Liver (tissue), 3 donors: Measurements from ENCODE around the gene TMEM270.

ENCODE experiments used
- FOXA2 ChIP-seq: IDR thresholded peaks from 2 replicates; pipeline ENCODE4 v1.6.1; 2016; ENCODE audit warnings: antibody characterized with exemption
- GABPA ChIP-seq, 2 donors: IDR thresholded peaks in 1 of 2; conservative IDR thresholded peaks in 1 of 2; 2 replicates each; pipeline ENCODE4 v1.6.1; 2016; ENCODE audit warnings: antibody characterized with exemption in 2 of 2, mild to moderate bottlenecking in 1 of 2, moderate library complexity in 1 of 2
- SP1 ChIP-seq: IDR thresholded peaks from 2 replicates; pipeline ENCODE4 v1.6.1; 2018; ENCODE audit warnings: antibody characterized with exemption, mild to moderate bottlenecking
- TAF1 ChIP-seq: conservative IDR thresholded peaks from 2 replicates; pipeline ENCODE4 v1.6.1; 2016; ENCODE audit warnings: antibody characterized with exemption, mild to moderate bottlenecking
- TF ChIP-seq, protein P1 (sequence below): fragments of 150-350 bp; IDR thresholded peaks from 2 replicates; pipeline ENCODE4 v1.5.1; 2017; ENCODE audit warnings: improper control_type of control experiment, low read depth, low read length; ENCODE audit not compliant: missing input control
- donor health status: healthy.
- donor health status: healthy.

DNA sequence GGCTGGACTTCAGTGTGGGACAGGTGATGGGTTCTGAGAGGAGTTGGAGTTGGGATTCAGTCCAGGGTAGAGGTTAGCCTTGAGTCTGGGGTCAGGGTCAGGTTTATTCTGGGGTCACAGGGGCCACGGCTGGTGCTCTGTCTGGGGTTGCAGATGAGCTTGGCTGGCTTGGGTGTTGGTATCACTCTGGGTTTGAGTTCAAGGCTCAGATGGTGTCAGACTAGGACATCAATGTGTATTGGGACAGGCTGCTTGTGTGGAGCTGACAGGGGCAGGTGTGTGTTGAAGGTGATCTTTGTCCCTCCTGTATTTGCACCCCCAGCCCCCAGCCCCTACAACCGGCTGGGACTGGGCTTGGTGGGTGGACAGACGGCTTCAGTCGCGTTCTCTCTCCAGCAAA lies 26.8 kb downstream of the TMEM270 start:
- TF ChIP-seq, protein P1, sequence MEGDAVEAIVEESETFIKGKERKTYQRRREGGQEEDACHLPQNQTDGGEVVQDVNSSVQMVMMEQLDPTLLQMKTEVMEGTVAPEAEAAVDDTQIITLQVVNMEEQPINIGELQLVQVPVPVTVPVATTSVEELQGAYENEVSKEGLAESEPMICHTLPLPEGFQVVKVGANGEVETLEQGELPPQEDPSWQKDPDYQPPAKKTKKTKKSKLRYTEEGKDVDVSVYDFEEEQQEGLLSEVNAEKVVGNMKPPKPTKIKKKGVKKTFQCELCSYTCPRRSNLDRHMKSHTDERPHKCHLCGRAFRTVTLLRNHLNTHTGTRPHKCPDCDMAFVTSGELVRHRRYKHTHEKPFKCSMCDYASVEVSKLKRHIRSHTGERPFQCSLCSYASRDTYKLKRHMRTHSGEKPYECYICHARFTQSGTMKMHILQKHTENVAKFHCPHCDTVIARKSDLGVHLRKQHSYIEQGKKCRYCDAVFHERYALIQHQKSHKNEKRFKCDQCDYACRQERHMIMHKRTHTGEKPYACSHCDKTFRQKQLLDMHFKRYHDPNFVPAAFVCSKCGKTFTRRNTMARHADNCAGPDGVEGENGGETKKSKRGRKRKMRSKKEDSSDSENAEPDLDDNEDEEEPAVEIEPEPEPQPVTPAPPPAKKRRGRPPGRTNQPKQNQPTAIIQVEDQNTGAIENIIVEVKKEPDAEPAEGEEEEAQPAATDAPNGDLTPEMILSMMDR = no peak
- no peak for TF ChIP-seq GABPA (IDR thresholded peaks at IDR 0.05 in 1 of 2, conservative IDR thresholded peaks at IDR 0.05 in 1 of 2)
- TF ChIP-seq SP1 = no peak
- TF ChIP-seq TAF1 = no peak
- TF ChIP-seq FOXA2 = no peak
